ENCODE data around the gene UBE2Q2.
"Not testable (repeated sequence)": the region's sequence is repeated elsewhere in the genome, so short reads cannot be mapped to it uniquely, and the experiment has no call there.

UBE2Q2 gene

DNA sequence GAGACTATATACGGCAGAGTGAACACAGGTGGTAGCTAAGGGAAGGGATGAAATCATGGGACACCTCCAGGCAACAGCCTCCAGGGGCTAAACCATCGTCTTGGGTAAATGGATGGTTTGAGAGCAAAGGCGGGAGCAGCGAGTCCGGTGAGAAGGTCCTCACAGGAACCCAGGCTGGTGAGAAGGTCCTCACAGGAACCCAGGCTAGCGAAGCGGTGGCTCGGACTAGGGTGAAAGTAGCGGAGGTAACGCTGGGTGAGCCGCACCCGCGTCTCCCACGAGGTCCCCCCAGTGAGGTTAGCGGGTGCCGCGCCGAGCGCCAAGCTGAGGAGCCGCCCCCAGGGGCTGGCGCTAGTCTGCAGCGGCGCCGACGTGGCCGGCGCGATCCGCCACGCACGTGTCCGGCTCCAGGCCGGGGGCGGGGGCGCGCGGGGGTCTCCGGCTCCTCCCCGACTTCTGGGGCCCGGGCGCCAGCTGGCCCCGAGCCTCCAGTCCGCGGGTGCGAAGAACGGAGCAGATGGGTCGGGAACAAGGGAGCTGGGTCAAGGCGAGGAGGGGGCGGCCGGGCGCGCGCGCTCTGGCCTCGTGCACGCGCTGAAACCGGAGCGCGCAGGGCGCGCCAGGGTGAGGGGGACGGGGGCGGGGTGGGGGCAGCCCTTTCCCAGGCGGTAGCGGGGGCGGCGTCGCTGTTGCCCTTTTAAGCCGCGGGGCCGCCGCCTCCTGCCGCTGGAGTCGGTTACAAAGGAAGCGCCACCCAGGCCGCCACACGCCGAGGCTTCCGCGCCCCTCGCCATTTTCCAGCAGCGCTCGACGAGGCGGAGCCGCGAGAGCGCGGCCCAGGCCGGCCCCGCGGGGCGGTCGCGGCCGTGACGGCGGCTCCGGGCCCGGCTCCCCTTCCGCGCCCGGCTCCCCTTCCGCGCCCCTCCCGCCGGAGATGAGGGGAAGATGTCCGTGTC, at the start of gene UBE2Q2:
Gene UBE2Q2, plus strand, starts transcription at position 726 of the 956 bp plus-strand sequence. Its CDS starts 220 bp downstream, at position 946.
- peak; percentile 40 to 54 for DNase-seq (ENCODE audit: extremely low read depth in 1 of 2, low read depth in 1 of 2)

DNA sequence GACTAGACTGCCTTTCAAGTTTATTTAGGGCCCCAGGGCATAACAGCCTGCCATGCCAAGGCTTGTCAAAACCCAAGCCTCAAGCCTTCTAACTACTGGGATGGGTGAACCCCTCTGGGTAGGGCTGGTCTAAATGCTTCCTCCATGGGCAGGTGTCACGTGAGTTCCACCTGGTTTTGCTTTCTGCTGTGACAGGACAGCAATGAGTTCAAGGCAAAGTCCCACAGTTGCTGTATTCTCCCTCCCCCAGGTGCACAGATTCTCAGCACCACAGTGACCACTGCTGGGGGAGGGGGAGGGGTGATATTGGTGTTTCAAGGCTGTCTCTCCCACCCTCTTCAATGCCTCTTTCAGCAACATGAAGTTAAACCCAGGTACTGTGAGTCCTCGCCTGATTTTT, 46.9 kb upstream of the UBE2Q2 start:
- no peak for DNase-seq (ENCODE audit: extremely low read depth in 1 of 2, low read depth in 1 of 2)

DNA sequence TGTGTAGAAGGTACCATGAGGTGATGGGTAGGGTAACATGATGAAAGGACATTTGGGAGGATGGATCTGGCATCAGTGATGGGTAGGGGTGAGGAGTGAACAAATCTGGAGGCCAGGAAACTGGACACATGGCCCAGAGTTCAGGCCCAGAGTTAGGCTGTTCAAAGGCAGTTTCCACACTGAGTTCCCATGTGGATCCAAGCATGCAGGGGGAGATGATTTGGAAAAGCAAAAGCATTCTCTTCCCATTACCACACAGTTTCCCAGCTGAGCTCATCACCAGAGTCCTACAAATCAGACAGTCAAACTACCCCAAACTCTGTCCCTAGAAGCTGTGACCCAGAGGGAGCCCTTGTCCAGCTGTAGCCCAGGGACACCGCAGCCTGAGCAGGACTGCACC, 46.1 kb upstream of the UBE2Q2 start:
- not testable (repeated sequence) for DNase-seq (ENCODE audit: extremely low read depth in 1 of 2, low read depth in 1 of 2)

- no peak for DNase-seq (ENCODE audit: extremely low read depth in 1 of 2, low read depth in 1 of 2)
These were observed 44.1 kb upstream of the UBE2Q2 start for GRCh38 chr15:75799190-75799589.

GRCh38 chr15:75800409-75800808, 42.8 kb upstream of the UBE2Q2 start:
- not testable (repeated sequence) for DNase-seq (ENCODE audit: extremely low read depth in 1 of 2, low read depth in 1 of 2)

- peak; percentile 41 to 64 for DNase-seq (ENCODE audit: extremely low read depth in 1 of 2, low read depth in 1 of 2)
These were observed 41.2 kb upstream of the UBE2Q2 start for GRCh38 chr15:75801859-75802593.

DNA sequence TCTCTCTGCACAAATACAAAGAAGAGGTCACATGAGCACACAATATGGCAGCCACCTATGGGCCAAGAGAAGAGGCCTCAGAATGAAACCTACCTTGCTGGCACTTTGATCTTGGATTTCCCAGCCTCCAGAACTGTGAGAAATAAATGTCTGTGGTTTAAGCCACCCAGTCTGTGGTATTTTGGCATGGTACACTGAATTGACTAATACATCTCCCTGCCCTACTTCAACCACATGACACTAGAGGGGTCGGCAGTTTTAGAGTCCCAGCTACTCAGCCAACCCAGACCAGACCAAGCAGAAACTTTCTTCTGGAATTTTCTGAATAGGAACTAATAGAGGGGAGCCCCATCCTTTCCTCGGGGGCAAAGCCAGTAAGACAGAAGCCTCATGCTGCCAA, 35.8 kb upstream of the UBE2Q2 start:
- not testable (repeated sequence) for DNase-seq (ENCODE audit: extremely low read depth in 1 of 2, low read depth in 1 of 2)

DNA sequence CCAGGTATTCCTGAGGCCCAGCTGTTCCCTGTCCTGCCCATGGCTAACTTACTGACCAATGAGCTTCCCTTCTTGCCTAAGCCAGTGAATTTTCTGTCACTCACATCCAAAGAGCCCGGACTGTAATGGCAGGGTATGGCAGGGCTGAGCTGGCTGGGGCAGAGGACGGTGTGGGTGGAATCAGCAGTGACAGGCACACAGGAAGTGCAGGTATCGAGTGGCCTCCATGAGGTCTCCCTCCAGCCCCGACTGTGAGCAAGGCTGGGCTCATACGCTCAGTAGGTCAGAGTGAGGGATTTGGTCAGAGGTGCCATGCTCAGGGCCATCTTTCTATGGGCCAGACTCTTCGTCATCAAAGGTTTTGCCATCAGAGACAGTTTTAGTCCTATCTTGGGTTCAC, 35.2 kb upstream of the UBE2Q2 start:
- DNase-seq (ENCODE audit: extremely low read depth in 1 of 2, low read depth in 1 of 2): not testable (repeated sequence)

GRCh38 chr15:75808563-75808962, 34.7 kb upstream of the UBE2Q2 start:
- no peak for DNase-seq (ENCODE audit: extremely low read depth in 1 of 2, low read depth in 1 of 2)

DNA sequence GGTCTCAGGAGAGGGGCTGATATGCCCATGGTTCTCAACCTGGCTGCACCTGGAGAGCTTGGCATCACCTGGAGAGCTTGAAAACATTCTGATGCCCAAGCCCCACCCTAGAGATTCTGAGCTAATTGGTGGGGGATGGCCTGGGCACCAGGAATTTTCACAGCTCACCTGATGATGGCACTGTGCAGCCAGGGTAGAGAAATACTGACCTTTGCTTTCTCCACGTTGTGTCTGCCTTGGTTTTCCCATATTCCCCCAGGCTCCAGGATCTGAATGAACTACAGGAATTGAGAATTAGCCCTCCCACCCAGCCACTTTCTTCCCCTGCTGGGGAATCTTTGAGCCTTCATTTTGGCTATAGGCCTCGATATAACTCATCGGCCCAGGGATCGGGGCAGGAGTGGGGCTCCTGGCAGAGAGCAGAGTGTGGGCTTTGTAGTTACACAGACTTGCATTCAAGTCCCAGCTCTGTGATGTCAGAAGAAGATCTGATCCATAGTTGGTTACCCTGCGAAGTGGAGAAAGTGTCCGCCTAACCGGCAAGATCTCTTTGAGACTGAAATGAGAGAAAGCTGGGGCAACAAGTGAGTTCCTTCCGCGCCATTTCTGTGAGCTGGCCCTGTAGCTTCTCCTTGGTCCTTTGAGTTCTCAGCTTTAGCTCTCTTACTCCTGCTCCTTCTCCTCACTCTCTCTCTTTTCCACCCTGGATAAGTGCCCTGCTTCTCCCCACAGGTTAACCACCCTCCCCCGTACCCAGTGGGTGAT, 33.1 kb upstream of the UBE2Q2 start:
- DNase-seq (ENCODE audit: extremely low read depth in 1 of 2, low read depth in 1 of 2): no peak

DNA sequence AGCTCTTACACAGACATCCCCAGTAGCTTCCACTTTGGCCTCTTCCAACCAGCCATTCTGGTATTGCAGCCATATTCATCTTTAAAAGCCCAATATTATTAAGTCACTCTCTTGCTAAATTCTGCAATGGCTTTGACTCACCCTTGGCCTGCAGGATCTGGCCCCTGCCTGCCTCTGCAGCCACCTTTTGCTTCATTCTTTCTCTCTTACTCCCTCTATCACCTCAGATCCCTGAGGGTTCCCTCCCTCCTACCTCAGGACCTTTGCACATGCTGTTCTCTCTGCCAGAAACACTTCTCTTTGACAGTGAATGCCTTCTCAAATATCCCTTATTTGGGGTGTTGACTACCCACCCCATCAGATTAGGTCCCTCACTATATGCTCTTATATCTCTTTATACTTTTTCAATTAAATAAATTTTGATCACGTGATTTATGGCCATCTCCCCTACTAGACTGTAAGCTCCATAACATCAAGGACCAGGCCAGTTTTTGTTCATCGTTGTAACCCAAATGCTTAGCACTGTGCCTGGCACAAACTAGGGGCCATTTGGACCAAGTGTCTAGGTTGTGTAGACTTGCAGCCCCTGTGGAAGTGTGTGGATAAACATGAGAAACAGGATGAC, 32.3 kb upstream of the UBE2Q2 start:
- DNase-seq (ENCODE audit: extremely low read depth in 1 of 2, low read depth in 1 of 2): no peak

- no peak for DNase-seq (ENCODE audit: extremely low read depth in 1 of 2, low read depth in 1 of 2)
These were observed 31.6 kb upstream of the UBE2Q2 start for GRCh38 chr15:75811626-75812025.

DNA sequence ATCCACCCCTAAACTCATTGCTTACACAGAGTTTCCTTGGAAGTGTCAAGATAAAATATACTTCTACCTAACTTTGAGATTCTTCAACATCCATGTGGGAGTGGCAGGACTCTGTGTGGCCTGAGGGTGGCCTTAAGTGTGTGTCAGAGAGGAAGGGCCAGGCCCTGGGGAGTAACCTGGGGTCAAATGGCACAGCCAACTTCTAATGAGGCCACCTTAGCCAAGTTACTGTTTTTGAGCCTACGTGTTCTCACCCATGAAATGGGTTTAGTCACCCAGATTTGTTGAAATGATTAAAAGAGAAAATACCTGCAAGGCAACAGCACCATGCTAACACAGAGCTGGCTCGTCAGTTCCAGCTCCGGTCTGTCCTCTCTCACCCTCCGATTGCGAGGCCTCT, 28.5 kb upstream of the UBE2Q2 start:
- DNase-seq (ENCODE audit: extremely low read depth in 1 of 2, low read depth in 1 of 2): no peak

- no peak for DNase-seq (ENCODE audit: extremely low read depth in 1 of 2, low read depth in 1 of 2)
These were observed 27.2 kb upstream of the UBE2Q2 start for GRCh38 chr15:75815811-75816719.

- DNase-seq (ENCODE audit: extremely low read depth in 1 of 2, low read depth in 1 of 2): no peak
These were observed 25.9 kb upstream of the UBE2Q2 start for GRCh38 chr15:75817138-75817935.

GRCh38 chr15:75820206-75820605, 23.0 kb upstream of the UBE2Q2 start:
- DNase-seq (ENCODE audit: extremely low read depth in 1 of 2, low read depth in 1 of 2): no peak

- DNase-seq (ENCODE audit: extremely low read depth in 1 of 2, low read depth in 1 of 2): no peak
These were observed 21.4 kb upstream of the UBE2Q2 start for GRCh38 chr15:75821786-75822345.

DNA sequence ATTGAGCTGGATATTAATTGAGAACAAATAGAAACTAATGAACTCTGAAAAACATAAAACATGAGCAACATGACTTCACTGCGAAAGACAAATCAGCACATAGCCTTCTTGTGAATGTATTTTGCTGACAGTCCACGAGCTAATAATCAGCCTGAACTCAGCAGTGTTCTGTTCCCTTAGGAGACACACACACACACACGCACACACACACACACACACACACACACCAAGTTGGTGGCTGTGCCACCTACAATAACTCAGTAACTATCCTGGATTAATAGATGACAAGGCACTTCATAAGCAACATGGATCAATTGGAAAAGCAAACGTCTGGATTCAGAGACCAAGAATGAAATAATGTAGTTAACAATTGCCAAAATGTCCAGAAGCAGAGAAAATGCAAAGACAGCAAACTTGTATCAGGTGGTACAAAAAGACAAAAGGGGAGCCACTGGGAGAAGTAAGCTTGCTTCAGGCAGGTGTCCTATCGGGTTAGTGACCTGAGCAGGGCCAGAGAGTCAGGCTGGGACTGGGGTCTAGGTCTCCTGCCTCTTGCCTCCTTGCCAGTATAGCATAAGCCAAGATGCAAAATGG, 20.5 kb upstream of the UBE2Q2 start:
- DNase-seq (ENCODE audit: extremely low read depth in 1 of 2, low read depth in 1 of 2): no peak
